GM12872 (cell line): Measurements from ENCODE around the gene ADSL.

Experiments used
- CTCF ChIP-seq: IDR thresholded peaks from 3 replicates; pipeline ENCODE4 v1.5.1; 2011; ENCODE audit warnings: low read depth, mild to moderate bottlenecking, low read length, moderate library complexity; ENCODE audit not compliant: insufficient read depth

ADSL gene

DNA sequence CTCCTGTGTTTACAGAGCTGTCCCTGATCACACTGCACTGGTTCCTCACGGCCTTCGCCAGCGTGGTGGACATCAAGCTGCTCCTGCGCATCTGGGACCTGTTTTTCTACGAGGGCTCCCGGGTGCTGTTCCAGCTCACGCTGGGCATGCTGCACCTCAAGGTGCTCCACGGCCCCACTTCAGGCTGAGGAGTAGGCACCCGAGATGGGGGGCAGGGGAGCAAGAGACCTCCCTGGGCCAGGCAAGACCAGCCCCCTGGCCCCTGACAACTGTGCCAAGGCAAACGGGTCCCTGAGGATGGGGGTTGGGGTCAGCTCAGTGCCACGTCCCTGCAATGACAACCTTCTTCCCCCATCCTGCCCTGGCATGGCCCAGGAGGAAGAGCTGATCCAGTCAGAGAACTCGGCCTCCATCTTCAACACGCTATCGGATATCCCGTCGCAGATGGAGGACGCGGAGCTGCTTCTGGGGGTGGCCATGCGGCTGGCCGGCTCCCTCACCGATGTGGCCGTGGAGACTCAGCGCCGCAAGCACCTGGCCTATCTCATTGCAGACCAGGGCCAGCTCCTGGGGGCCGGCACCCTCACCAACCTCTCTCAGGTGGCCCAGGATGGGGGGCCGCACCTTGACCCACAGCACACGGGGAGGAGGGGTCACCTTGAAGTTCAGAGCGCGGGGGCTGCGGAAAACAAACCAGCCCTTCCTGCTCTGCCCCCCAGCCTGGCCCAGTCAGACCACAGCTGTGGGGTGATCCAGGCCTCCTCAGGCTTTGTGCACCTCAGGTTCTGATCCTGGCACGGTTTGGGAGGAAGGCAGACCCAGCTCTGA, 60.0 kb downstream of the ADSL start:
- no peak for TF ChIP-seq CTCF

DNA sequence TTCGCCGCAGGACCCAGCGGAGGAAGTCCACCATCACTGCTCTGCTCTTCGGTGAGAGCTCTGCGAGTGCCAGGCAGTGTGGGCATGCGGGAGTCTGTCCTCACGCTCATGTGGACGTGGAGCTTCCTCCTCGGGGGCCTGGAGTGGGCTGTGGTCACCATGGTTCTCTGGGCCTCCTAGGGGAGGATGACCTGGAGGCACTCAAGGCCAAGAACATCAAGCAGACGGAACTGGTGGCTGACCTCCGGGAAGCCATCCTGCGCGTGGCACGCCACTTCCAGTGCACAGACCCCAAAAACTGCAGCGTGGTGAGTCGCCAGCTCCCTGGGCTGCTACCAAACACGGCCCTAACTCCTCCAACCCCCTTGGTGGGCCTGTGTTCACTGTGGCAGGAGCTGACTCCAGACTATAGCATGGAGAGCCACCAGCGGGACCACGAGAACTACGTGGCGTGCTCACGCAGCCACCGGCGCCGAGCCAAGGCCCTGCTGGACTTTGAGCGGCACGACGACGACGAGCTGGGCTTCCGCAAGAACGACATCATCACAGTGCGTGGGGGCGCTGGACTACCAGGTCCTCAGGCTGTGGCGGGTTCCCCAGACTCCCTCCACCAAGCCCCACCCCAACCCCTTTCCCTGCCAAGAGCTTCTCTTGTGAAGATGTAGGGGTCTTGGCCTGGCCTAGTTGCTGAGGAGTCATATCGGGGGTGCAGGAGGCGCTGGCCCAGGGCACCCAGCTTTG, 60.9 kb downstream of the ADSL start:
- TF ChIP-seq CTCF, result no peak

DNA sequence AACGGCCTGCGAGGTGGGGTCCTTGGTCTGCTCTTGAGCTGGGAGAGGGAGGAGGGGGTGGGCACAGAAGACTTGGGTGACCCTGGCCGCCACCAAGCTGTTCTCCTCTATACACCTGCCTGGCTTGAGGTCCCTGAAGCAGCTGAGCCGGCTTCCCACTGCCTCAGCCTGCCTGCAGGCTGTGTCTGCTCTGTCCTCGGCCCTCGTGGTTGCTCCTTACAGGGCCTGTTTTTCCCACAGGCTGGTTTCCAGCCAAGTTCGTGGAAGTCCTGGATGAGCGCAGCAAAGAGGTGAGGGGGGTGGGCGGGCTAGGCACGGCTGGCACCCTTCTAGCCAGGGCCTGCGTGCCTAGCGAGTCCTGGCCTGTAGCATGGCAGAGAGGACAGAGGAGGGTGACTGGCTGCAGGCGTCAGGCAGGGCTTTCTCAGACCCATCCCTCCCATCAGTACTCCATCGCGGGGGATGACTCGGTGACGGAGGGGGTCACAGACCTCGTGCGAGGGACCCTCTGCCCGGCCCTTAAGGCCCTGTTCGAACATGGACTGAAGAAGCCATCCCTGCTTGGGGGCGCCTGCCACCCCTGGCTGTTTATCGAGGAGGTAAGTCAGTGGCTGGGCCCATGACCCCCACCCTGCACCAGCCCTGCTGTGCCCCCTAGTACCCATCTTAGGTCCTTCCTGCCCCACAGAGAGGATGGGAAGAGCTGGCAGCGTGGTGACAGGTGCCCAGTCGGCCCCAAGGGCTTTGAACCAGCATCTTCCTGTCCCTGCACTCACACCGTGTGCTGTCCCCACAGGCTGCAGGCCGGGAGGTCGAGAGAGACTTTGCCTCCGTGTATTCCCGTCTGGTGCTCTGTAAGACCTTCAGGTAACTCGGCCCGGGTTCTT, 61.8 kb downstream of the ADSL start:
- TF ChIP-seq CTCF, result no peak

DNA sequence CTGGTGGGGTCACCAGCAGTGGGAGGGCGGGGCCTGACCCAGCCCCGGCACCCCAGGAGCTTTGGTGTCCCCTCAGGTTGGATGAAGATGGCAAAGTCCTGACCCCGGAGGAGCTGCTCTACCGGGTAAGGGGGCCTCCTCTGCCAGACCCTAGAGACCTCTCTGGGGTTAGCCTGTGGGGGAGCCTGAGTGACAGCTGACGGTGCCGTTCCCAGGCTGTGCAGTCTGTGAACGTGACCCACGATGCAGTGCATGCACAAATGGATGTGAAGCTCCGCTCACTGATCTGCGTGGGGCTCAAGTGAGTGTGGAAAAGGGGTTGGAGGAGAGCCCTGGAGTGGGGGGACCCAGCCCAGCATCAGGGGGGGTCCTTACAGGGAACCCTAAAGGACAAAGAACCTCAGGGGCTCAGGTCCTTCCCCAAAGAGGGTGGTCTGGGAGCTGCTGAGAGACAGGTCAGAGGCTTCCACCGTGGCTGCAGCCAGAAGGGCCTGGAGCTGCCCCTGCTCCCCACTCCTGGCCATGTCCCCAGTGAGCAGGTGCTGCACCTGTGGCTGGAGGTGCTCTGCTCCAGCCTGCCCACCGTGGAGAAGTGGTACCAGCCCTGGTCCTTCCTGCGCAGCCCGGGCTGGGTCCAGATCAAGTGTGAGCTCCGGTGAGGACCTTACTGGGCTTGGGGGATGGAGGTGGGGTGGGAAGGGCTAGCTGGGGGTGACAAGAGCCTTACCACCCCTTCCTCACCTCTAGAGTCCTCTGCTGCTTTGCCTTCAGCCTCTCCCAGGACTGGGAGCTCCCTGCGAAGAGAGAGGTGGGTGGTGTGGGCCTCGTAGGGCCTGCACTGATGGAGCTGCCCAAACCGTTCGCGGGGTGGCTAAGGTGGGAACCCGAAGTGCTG, 62.7 kb downstream of the ADSL start:
- no peak for TF ChIP-seq CTCF

GRCh38 chr22:40409613-40410113, 63.4 kb downstream of the ADSL start:
- no peak for TF ChIP-seq CTCF

GRCh38 chr22:40410272-40410671, 64.0 kb downstream of the ADSL start:
- no peak for TF ChIP-seq CTCF
